ENCODE data around the gene DLGAP1.

DNA sequence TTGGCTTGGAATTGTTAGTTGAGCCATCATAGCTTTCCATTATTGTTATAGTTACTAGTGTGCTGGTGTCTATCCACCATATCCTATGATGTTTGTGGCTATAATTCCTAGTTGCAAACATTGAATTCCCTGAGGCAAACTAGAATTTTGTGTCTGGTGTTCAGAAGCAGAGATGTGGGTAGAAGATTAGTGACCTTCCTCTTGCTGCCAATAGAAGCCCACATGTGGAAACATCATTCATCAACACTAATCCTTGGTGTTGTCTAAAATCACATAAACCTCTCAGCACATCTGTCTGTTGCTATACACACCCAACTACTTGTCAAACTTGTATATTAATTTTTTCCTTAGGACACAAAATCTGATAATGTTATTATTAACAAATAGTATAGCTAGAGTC lies 631.0 kb downstream of the DLGAP1 start:
- TF ChIP-seq EZH2 (IDR thresholded peaks at IDR 0.05) (no peak), SP1 (IDR thresholded peaks at IDR 0.05; ENCODE audit: low read depth) (no peak), CEBPB (IDR thresholded peaks at IDR 0.05; ENCODE audit: low read depth) (no peak), EZH2phosphoT487 (IDR thresholded peaks at IDR 0.05; ENCODE audit: borderline replicate concordance) (no peak), POLR2A (IDR thresholded peaks at IDR 0.05; ENCODE audit: borderline replicate concordance, extremely low read depth, insufficient read depth, insufficient read length) (no peak), ZBTB33 (IDR thresholded peaks at IDR 0.05; ENCODE audit: extremely low read depth, insufficient replicate concordance, low read length) (no peak), ELF1 (IDR thresholded peaks at IDR 0.05; ENCODE audit: borderline replicate concordance, low read depth) (no peak), SIN3A (IDR thresholded peaks at IDR 0.05; ENCODE audit: low read depth) (no peak), JUND (IDR thresholded peaks at IDR 0.05) (no peak)
- TF ChIP-seq, protein P1, sequence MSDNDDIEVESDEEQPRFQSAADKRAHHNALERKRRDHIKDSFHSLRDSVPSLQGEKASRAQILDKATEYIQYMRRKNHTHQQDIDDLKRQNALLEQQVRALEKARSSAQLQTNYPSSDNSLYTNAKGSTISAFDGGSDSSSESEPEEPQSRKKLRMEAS (IDR thresholded peaks at IDR 0.05) = no peak
- TF ChIP-seq, protein P2, sequence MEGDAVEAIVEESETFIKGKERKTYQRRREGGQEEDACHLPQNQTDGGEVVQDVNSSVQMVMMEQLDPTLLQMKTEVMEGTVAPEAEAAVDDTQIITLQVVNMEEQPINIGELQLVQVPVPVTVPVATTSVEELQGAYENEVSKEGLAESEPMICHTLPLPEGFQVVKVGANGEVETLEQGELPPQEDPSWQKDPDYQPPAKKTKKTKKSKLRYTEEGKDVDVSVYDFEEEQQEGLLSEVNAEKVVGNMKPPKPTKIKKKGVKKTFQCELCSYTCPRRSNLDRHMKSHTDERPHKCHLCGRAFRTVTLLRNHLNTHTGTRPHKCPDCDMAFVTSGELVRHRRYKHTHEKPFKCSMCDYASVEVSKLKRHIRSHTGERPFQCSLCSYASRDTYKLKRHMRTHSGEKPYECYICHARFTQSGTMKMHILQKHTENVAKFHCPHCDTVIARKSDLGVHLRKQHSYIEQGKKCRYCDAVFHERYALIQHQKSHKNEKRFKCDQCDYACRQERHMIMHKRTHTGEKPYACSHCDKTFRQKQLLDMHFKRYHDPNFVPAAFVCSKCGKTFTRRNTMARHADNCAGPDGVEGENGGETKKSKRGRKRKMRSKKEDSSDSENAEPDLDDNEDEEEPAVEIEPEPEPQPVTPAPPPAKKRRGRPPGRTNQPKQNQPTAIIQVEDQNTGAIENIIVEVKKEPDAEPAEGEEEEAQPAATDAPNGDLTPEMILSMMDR (IDR thresholded peaks at IDR 0.05 in 2 of 3, conservative IDR thresholded peaks at IDR 0.05 in 1 of 3; ENCODE audit: borderline replicate concordance in 1 of 3, insufficient read depth in 1 of 3, low read depth in 2 of 3, low read length in 2 of 3) = no peak

Data from HCT116 (cell line).